CD4-positive, alpha-beta T cell treated with Interleukin-6 for 4 hours (primary cell): ENCODE results near the gene KIF17.

Source experiments
- DNase-seq: peaks from one replicate; pipeline ENCODE4 v3.0.0-alpha.2; 2020; ENCODE audit warnings: mixed read lengths

Gene KIF17

DNA sequence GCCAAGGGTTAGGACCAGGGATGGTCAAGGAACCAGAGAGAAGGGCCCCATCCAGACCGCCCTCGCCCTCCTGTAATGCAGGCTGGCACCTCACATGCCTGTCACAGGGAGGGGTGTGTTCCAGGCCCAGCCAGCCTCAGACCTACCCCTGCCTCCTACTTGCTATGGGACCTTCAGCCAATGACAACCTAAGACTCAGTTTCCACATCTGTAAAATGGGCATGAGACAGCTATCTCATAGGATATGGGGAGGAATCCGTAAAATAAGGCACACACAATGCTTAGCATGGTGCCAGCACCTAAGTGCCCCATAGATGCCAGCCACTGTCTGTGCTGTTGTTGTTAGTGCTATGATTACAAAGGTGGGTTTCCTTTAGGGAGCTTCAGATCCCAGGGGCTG lies 7.9 kb downstream of the KIF17 start:
- DNase-seq, result no peak

DNA sequence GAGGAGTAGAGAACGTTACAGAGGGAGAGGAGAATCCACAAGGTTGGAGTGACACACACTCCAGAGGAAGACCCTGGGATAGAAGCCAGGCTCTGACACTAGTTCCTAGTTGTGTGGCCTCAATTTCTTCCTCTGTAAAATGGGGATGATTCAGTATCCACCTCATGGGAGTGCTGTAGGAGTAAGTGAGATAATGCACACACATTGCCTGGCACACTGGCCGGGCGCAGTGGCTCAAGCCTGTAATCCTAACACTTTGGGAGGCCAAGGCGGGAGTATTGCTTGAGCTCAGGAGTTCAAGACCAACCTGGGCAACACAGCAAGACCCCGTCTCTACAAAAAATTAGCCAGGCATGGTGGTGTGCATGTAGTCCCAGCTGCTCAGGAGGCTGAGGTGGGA lies 8.9 kb downstream of the KIF17 start:
- DNase-seq, result no peak

GRCh38 chr1:20708057-20708456 lies 9.8 kb downstream of the KIF17 start:
- no peak for DNase-seq

- no peak for DNase-seq
Measured at GRCh38 chr1:20706841-20707240, 11.0 kb downstream of the KIF17 start.

GRCh38 chr1:20705203-20705755 lies 12.5 kb downstream of the KIF17 start:
- peak; percentile 23 for DNase-seq

DNA sequence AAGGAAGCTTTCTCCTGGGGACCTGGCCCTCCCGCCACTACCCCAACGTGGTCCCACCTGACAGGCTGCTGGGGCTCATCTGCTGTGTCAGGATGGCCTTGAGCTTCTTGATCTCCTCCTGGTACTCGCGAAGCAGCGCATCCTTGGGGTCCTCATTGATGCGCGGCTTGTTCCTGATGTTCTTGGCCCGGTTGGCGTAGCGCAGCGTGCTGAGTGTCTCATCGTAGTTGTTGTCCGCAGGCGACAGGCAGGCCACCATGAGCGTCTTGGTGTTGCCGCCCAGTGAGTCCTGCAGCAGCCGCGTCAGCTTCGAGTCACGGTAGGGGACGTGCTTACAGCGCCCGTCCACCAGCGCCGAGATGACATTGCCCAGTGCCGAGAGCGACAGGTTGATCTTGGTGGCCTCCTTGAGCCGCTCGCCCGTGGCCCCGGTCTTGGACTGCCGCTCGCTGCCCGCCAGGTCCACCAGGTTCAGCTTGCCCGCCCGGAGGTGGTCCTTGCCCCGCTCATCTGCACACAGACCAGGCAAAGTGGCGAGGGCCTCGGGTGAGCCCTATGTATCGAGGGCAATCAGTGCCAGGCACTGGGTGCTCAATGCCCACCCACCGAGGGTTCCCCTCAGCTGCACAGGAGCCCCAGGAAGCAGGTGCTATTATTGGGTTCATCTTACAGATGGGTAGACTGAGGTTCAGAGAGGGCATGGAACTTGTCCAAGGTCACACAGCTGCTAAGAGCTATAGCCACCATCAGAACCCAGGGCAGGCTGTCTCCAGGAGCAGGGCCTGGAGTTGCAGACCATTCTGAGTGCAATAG lies 13.2 kb downstream of the KIF17 start:
- no peak for DNase-seq

DNA sequence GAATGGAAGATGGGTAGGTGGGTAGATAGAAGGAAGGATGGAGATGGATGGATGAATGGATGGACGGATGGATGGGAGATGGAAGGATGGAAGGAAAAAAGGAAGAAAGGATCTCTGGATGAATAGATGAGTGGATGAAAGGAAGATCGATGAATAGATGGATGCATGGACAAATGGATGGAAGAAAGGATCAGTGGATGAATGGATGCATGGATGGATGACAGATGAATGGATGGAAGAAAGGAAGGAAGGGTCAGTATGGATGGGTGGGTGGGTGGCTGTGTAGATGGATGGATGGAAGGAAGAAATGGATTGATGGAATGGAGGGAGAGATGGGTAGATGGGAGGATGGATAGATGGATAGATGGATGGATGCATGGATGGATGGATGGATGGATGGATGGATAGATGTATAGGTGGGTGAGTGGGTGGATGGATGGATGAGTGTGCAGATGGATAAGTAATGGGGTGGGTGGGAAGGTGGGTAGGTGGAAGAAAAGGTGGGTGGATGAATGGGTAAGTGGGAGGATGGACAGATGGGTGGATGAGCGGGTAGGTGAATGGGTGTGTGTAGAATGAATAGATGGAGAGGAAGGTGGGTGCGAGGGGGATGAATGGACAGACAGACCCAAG lies 14.6 kb downstream of the KIF17 start:
- no peak for DNase-seq

GRCh38 chr1:20702416-20702815 lies 15.4 kb downstream of the KIF17 start:
- no peak for DNase-seq

DNA sequence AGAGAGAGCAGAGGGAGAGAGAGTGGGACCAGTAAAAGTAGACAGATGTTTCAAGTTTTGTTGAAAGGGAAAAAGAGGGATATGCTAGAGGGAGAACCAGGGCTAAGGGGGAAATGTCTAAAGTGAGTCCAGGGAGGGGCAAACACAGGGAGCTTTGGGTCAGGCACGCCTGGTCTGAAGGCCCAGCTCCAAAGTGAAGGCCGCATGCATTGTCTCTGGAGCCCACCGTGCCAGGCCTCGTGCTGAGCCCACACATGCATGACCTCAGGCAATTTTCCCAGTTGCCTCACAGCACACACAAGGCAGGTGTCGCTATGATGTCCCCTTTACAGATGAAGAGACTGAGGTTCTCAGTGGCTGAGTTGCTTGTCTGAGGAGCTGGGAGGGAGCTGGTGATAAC lies 16.0 kb downstream of the KIF17 start:
- no peak for DNase-seq

DNA sequence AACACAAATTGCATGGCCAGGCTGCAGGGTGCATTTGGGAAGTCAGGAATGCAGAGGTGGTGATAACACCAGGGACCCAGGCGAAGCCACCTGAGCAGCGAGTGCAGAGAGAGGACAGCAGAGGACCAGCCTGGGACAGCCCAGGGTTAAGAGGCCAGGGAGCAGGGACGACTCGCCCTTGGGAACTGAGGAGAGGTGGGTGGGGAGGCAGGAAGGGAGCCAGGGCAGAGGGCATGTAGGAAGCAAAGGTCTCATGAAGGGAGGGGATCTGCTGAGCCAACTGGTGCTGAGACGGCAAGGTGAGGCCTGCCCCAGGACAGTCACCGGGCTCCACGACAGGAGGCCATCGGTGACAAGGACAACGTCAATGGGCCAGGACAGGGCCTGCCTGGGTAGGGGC lies 16.4 kb downstream of the KIF17 start:
- DNase-seq, result no peak

DNA sequence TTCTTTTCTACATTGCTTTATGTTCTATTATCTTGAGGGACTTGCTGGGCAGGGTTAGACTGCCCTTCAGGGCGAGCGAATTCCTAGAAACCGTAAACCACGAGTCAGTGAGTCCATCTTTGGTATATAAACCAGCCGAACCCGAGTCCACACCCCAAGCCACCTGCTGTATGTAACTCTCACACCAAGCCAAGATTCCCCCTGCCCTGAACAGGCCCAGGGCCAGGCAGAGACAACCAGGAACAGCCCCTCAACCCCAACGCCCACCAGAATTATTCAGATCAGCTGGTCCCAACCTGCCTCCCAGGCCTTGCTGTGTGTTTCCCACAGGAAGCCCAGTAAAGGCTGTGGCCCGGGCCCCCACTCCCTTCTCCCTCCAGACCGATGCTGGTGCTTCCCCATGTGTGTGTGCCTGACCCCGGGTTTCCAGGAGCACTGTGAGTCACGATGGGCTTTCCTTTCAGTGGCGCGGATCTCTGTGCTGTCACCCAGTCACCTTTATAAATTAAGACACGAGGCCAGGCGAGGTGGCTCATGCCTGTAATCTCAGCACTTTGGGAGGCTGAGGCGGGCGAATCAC lies 17.1 kb downstream of the KIF17 start:
- DNase-seq, result no peak

DNA sequence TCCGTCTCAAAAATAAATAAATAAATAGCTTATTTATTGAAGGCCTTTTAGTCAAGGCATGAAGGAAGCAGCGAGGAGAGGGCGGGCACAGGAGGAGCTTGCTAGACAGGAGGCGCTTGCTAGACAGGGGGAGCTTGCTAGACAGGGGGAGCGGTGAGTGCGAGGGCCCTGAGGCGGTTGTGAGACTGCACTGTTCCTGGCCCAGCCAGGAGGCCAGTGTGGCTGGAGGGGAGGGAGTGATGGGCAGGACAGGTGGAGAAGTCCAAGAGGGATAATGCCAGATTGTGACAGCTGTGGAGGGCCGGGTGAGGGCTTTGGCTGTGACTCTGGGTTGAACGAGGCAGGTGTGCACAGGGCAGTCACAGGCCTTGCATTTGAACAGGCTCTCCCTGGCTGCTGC lies 18.2 kb downstream of the KIF17 start:
- no peak for DNase-seq

DNA sequence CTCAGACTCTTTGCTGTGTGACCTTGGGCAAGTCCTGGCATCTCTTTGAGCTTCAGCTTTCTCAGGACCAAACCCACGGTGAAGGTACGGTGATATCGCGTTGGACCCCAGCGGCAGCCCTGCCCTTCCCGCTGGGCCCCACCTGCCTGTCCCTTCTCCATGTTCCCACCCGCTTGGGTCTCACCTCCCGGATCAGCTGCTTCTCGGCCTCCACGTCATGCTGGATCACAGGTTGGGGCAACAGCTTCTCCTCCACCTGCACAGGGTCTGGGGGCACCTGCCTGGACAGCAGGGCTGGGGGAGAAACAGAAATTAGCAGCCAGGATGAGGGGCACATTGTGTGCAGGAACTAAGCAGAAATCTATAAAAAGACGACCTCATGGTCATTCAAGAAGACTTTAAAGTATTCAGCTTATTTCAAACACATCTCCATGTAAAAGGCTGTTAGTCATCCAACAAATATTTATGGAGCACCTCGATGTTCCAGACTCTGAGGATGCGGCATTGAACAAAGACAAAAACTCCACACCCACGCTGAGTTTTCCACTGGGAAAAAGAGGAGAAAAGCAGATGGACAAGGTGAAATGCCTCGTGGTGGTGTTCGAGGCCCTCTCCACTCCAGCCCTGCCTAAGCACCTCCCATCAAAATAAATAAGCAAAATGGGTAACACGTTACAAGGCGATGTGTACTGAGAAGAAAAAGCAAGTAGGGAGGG lies 19.5 kb downstream of the KIF17 start:
- no peak for DNase-seq

DNA sequence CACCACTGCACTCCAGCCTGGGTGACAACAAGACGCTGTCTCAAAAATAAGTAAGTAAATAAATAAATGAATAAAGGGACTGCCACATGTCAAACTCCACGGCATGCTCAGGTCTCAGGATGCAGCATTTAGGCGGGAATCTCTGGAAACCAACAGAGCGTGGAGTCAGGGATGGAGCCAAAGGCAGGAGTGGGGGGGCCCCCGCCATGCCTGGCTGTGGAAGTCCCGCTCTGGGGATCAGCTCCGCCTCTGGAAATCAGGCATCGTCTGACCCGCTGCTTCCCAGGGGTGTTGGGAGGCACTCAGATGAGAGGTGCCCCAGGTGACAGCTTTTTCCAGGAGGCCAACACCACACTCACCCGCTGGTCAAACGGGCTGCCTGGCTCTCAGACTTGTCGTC lies 20.2 kb downstream of the KIF17 start:
- no peak for DNase-seq

GRCh38 chr1:20696397-20697333 lies 21.1 kb downstream of the KIF17 start:
- DNase-seq, result peak; percentile 79

- no peak for DNase-seq
Measured at GRCh38 chr1:20695515-20695914, 22.3 kb downstream of the KIF17 start.

DNA sequence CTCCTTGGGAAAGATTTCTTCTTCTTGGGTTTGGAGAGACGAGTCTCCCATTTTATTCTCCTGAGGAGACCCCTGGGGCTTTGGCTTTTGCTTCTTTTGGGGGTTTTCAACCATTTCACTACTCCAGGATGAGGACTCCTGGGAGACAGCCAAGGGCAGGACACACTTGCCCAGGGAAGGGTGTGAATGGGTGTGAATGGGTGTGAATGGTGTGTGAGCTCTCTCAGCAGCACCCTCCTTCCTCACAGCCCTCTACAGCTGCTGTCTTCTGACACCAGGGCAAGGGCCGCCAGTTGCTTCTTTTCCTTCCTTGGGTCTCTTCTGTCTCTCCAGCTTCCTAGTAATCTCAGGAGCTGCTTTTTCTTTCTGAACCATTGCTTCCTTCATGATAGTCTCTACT lies 24.2 kb downstream of the KIF17 start:
- DNase-seq, result no peak

DNA sequence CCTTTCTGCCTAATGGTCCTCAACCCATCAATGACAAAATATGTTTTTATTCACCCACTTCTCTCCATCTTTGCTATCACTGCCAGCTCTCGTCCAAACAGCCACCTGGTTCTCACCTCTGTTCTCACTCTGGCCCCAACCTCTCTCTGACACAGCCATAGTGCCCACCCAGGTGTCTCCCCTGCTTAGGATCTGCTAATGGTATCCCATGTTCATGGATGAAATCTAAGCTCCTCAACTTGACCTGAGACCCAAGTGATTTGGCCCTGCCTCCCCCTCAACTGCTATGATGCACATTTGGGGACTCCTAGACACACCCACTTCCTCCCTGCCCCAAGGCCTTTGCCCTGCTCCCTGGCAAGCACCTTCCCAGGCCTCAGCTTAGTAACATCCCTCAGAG lies 25.9 kb downstream of the KIF17 start:
- DNase-seq, result no peak

GRCh38 chr1:20689645-20690056 lies 28.2 kb downstream of the KIF17 start:
- DNase-seq, result no peak

DNA sequence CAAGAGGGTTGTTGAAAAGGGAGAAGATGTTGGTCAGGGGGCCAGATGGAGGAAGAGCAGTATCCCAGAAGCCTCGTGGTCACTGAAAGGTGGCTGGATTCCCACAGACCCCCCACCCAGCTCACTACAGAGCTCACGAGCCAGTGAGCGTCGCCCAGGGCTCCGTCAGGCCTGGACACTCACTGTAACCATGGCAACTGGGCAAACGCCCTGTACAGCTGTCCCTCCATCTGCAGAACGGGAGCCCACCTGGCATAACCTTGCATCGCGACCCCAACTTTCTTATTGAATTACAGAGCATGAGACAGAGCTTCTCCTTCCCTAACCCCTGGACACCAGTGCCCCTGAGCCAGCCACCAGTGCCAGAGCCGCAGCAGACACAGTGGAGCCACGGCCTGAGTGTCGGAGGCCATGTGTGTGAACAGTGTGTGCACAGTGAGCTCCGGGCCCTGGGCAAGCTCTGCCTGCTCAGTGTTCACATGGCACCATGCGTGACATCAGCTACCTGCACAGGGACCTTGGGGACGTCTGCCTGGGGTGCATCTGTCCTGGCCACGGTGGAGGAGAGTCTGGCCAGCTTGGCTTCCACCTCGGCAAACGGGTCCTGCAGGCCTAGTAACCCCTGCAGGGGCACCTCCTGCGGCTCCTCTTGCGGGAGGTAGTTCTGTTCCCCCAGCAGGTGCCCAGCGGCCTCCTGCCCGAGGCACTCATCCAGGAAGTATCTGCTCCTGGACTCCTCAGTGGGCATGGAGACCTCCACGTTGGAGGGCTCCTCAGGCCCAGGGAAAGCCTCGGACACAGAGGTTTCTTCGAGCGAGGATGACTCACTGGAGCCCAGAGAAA lies 30.7 kb downstream of the KIF17 start:
- DNase-seq, result no peak

- no peak for DNase-seq
Measured at GRCh38 chr1:20685741-20686140, 32.1 kb downstream of the KIF17 start.
